Measurements from ENCODE around the gene CBX7.

Gene CBX7

GRCh38 chr22:39088685-39089032, 63.8 kb downstream of the CBX7 start:
- TF ChIP-seq CTCF (IDR thresholded peaks at IDR 0.05) (no peak), ZFX (IDR thresholded peaks at IDR 0.05; ENCODE audit: borderline replicate concordance) (no peak)
- no peak overlapping the region for H3K27ac ChIP-seq

GRCh38 chr22:39087881-39088684, 64.4 kb downstream of the CBX7 start:
- TF ChIP-seq ZFX (IDR thresholded peaks at IDR 0.05; ENCODE audit: borderline replicate concordance) (no peak), CTCF (IDR thresholded peaks at IDR 0.05) (no peak)
- H3K27ac ChIP-seq: no peak overlapping the region

GRCh38 chr22:39087098-39087497, 65.4 kb downstream of the CBX7 start:
- no peak for TF ChIP-seq CTCF (IDR thresholded peaks at IDR 0.05)
- TF ChIP-seq ZFX (IDR thresholded peaks at IDR 0.05; ENCODE audit: borderline replicate concordance): no peak
- no peak overlapping the region for H3K27ac ChIP-seq

GRCh38 chr22:39084666-39085065, 67.8 kb downstream of the CBX7 start:
- TF ChIP-seq ZFX (IDR thresholded peaks at IDR 0.05; ENCODE audit: borderline replicate concordance): no peak
- TF ChIP-seq CTCF (IDR thresholded peaks at IDR 0.05): no peak

GRCh38 chr22:39083212-39084165, 69.0 kb downstream of the CBX7 start:
- TF ChIP-seq ZFX (IDR thresholded peaks at IDR 0.05; ENCODE audit: borderline replicate concordance) (no peak), CTCF (IDR thresholded peaks at IDR 0.05) (no peak)
- no peak overlapping the region for H3K27ac ChIP-seq

More at GRCh38 chr22:39084666-39085065, 67.8 kb downstream of the CBX7 start:
- H3K27ac ChIP-seq: no peak overlapping the region

GRCh38 chr22:39081598-39081997, 70.9 kb downstream of the CBX7 start:
- TF ChIP-seq ZFX (IDR thresholded peaks at IDR 0.05; ENCODE audit: borderline replicate concordance): no peak
- no peak for TF ChIP-seq CTCF (IDR thresholded peaks at IDR 0.05)
- H3K27ac ChIP-seq: no peak overlapping the region
